Breast epithelium (tissue), 4 donors: ENCODE results near the gene STRIP1. TPM values are rescaled to one million over a fixed set of nuclear protein-coding genes. Genes with fewer than 3 reads are reported as not detected.

Experiments
- DNase-seq, 2 donors: peaks; one replicate each; pipeline ENCODE4 v3.0.0-alpha.2; 2019; ENCODE audit warnings: low spot score in 2 of 2
- H3K27ac ChIP-seq, 2 donors: fragments of 200-600 bp; sonication (generic) in 1 of 2; one replicate each; pipeline ENCODE4 v1.5.1; 2016 to 2019; ENCODE audit warnings: mild to moderate bottlenecking in 1 of 2
- H3K27me3 ChIP-seq, 2 donors: fragments of 200-600 bp; sonication (generic) in 1 of 2; one replicate each; pipeline versions ENCODE4 v1.5.1 to v1.6.0; 2017 to 2019; ENCODE audit warnings: control low read depth in 1 of 2, mild to moderate bottlenecking in 1 of 2
- H3K36me3 ChIP-seq: fragments of 200-600 bp; one replicate; pipeline ENCODE4 v1.5.1; 2019
- H3K4me1 ChIP-seq, 2 donors: fragments of 200-600 bp; sonication (generic); one replicate each; pipeline ENCODE4 v1.5.1; 2016 to 2019; ENCODE audit warnings: control low read depth in 1 of 2
- H3K4me3 ChIP-seq, 3 donors: fragments of 200-600 bp; sonication (generic); 1 replicate in 2 of 3; 2 replicates in 1 of 3; pipeline ENCODE4 v1.5.1; 2016 to 2019; ENCODE audit warnings: mild to moderate bottlenecking in 3 of 3, moderate library complexity in 2 of 3
- H3K9me3 ChIP-seq, 2 donors: fragments of 200-600 bp; sonication (generic) in 1 of 2; one replicate each; pipeline ENCODE4 v1.5.1; 2016 to 2019; ENCODE audit warnings: control low read depth in 1 of 2
- POLR2A ChIP-seq: fragments of 450-650 bp; IDR thresholded peaks from one replicate; pipeline ENCODE4 v1.6.1; 2016; ENCODE audit warnings: antibody characterized with exemption, mild to moderate bottlenecking, moderate library complexity
- POLR2AphosphoS5 ChIP-seq, 3 donors: sonication (generic); formaldehyde crosslinking; IDR thresholded peaks; one replicate each; pipeline ENCODE4 v1.6.1; 2017; ENCODE audit warnings: antibody characterized with exemption in 3 of 3
- intact Hi-C: fragments of 100-400 bp; cut with DNase I; formaldehyde crosslinking; loops from one replicate; pipeline ENCODE4 v1.15.1; 2023; ENCODE audit warnings: low total_unique reads
- total RNA-seq, 3 donors: library from RNA; depleted of rRNA; stranded (reverse); fragments of >200 nt; gene quantifications; one replicate each; pipeline ENCODE4 v1.1.0, GENCODE V29; 2016
- TF ChIP-seq, protein P1 (sequence below), 3 donors: fragments of 450-650 bp; IDR thresholded peaks; one replicate each; pipeline ENCODE4 v1.5.1; 2016 to 2017; ENCODE audit warnings: antibody characterized with exemption in 3 of 3, mild to moderate bottlenecking in 3 of 3, moderate library complexity in 3 of 3

STRIP1 gene
- total RNA-seq, 3 donors from 2014 or later = 35.7 to 59.0 (median 56.6) TPM

DNA sequence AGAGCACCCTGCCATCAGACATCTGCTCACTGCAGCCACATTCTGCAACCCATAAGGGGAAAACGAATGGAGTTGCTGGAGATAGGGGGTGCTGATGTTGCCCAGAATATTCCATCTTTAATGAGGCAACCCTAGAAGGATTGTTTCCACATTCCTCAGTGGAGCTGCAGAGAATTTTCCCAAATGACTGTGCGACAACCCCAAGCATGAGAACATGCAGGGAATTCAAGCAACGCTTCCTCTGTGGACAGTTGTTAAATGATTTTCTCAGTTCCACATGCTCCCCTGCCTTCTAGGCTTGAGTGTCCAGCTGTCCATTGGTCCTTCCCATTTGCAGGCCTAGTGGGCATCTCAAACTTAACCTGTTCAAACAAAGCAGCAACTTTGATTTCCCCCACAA lies 57.4 kb downstream of the STRIP1 start:
- H3K4me3 ChIP-seq = no peak overlapping the region
- intact Hi-C loops = no loop called here
- no peak for DNase-seq
- H3K9me3 ChIP-seq = no peaks in the 10 kb centered on the region
- H3K27me3 ChIP-seq = no peaks in the 10 kb centered on the region
- no peaks in the 10 kb centered on the region for H3K36me3 ChIP-seq
- H3K4me1 ChIP-seq = peaks cover 0 to 4% of the 10 kb centered on the region in 2 donors
- H3K27ac ChIP-seq = no peak overlapping the region
- TF ChIP-seq POLR2AphosphoS5 (IDR thresholded peaks at IDR 0.05) (no peak), POLR2A (no peak)
- TF ChIP-seq, protein P1, sequence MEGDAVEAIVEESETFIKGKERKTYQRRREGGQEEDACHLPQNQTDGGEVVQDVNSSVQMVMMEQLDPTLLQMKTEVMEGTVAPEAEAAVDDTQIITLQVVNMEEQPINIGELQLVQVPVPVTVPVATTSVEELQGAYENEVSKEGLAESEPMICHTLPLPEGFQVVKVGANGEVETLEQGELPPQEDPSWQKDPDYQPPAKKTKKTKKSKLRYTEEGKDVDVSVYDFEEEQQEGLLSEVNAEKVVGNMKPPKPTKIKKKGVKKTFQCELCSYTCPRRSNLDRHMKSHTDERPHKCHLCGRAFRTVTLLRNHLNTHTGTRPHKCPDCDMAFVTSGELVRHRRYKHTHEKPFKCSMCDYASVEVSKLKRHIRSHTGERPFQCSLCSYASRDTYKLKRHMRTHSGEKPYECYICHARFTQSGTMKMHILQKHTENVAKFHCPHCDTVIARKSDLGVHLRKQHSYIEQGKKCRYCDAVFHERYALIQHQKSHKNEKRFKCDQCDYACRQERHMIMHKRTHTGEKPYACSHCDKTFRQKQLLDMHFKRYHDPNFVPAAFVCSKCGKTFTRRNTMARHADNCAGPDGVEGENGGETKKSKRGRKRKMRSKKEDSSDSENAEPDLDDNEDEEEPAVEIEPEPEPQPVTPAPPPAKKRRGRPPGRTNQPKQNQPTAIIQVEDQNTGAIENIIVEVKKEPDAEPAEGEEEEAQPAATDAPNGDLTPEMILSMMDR (IDR thresholded peaks at IDR 0.05) = no peak

GRCh38 chr1:110092991-110093390 lies 58.6 kb downstream of the STRIP1 start:
- Histone ChIP-seq H3K4me3 (no peak overlapping the region), H3K27me3 (no peaks in the 10 kb centered on the region), H3K9me3 (no peaks in the 10 kb centered on the region), H3K36me3 (no peaks in the 10 kb centered on the region), H3K27ac (no peak overlapping the region), H3K4me1 (peaks cover 0 to under 1% of the 10 kb centered on the region in 2 donors)
- TF ChIP-seq, protein P1 (IDR thresholded peaks at IDR 0.05) = no peak
- TF ChIP-seq POLR2AphosphoS5 (IDR thresholded peaks at IDR 0.05) = no peak
- TF ChIP-seq POLR2A = no peak
- DNase-seq = no peak
- intact Hi-C loops = no loop called here

DNA sequence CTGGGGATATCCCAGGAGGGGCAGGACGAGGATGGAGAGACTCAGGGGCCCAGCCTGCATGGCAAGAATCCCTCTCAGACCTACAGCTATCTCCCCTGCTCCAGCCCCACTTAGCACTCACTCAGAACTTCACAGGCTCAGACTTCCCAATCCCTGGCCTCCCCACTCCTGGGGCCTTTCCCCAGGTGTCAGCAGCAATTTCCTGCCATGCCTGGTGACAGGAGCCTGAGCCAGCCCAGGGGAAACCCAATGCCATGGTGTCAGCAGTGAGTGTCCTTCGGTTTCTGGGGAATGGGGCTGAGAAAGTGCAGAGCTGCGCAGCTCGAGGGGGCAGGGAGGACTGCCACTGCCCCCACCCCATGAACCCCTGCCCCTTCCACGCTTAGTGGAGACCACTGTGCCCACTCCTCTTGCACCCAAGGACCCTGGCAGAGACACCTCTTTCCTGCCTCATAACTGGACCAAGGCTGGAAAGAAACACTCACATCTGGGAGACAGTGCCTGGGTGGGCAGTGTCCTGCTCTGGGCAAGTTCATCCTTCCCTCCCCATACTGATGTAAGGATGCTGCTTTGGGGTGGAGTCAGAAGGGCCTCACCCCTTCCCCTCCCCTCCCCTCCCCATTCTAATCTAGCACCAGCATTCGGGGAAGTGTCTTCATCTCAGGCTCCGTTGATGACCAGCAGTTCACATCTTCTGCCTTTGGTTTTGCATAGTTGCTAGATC lies 60.7 kb downstream of the STRIP1 start:
- Histone ChIP-seq H3K36me3 (no peaks in the 10 kb centered on the region), H3K27me3 (no peaks in the 10 kb centered on the region), H3K4me3 (no peak overlapping the region), H3K27ac (no peak overlapping the region), H3K4me1 (no peaks in the 10 kb centered on the region), H3K9me3 (no peaks in the 10 kb centered on the region)
- TF ChIP-seq, protein P1 (IDR thresholded peaks at IDR 0.05) = no peak
- TF ChIP-seq POLR2A (no peak), POLR2AphosphoS5 (IDR thresholded peaks at IDR 0.05) (no peak)
- intact Hi-C loops = no loop called here
- DNase-seq = no peak

GRCh38 chr1:110097507-110098221 lies 63.2 kb downstream of the STRIP1 start:
- Histone ChIP-seq H3K9me3 (no peaks in the 10 kb centered on the region), H3K36me3 (no peaks in the 10 kb centered on the region), H3K27ac (no peak overlapping the region), H3K4me1 (no peaks in the 10 kb centered on the region), H3K4me3 (no peak overlapping the region), H3K27me3 (no peaks in the 10 kb centered on the region)
- TF ChIP-seq POLR2AphosphoS5 (IDR thresholded peaks at IDR 0.05) (no peak), POLR2A (no peak)
- TF ChIP-seq, protein P1 (IDR thresholded peaks at IDR 0.05) = no peak
- no peak for DNase-seq
- intact Hi-C loops = no loop called here
